ENCODE data around the gene ROR2. TPM values are rescaled to one million over a fixed set of nuclear protein-coding genes. Genes with fewer than 3 reads are reported as not detected.

ROR2 gene
- polyA plus RNA-seq, 3 donors, result 14.1 to 17.3 (median 14.2) TPM

- peak in 1 of 3 donors; percentile 40 for DNase-seq (ENCODE audit: low read depth in 3 of 3, low spot score in 2 of 3)
Observed at GRCh38 chr9:91727316-91727861, 222.6 kb downstream of the ROR2 start.

GRCh38 chr9:91726406-91727100 is 223.5 kb downstream of the ROR2 start:
- no peak for DNase-seq (ENCODE audit: low read depth in 3 of 3, low spot score in 2 of 3)

GRCh38 chr9:91725651-91726050 is 224.4 kb downstream of the ROR2 start:
- no peak for DNase-seq (ENCODE audit: low read depth in 3 of 3, low spot score in 2 of 3)

- DNase-seq (ENCODE audit: low read depth in 3 of 3, low spot score in 2 of 3), result no peak
Observed at GRCh38 chr9:91724609-91725505, 225.2 kb downstream of the ROR2 start.

GRCh38 chr9:91724068-91724440 is 226.0 kb downstream of the ROR2 start:
- no peak for DNase-seq (ENCODE audit: low read depth in 3 of 3, low spot score in 2 of 3)

GRCh38 chr9:91723420-91724067 is 226.5 kb downstream of the ROR2 start:
- DNase-seq (ENCODE audit: low read depth in 3 of 3, low spot score in 2 of 3), result no peak

- no peak for DNase-seq (ENCODE audit: low read depth in 3 of 3, low spot score in 2 of 3)
Observed at GRCh38 chr9:91720751-91721705, 229.0 kb downstream of the ROR2 start.

GRCh38 chr9:91720313-91720712 is 229.7 kb downstream of the ROR2 start:
- DNase-seq (ENCODE audit: low read depth in 3 of 3, low spot score in 2 of 3), result no peak

GRCh38 chr9:91718071-91718470 is 232.0 kb downstream of the ROR2 start:
- DNase-seq (ENCODE audit: low read depth in 3 of 3, low spot score in 2 of 3), result no peak

GRCh38 chr9:91716815-91717214 is 233.2 kb downstream of the ROR2 start:
- no peak for DNase-seq (ENCODE audit: low read depth in 3 of 3, low spot score in 2 of 3)

- no peak for DNase-seq (ENCODE audit: low read depth in 3 of 3, low spot score in 2 of 3)
Observed at GRCh38 chr9:91716239-91716638, 233.8 kb downstream of the ROR2 start.

GRCh38 chr9:91714874-91715615 is 235.0 kb downstream of the ROR2 start:
- DNase-seq (ENCODE audit: low read depth in 3 of 3, low spot score in 2 of 3), result no peak

GRCh38 chr9:91714020-91714806 is 235.8 kb downstream of the ROR2 start:
- peak in 2 of 3 donors; percentile 45 to 47 for DNase-seq (ENCODE audit: low read depth in 3 of 3, low spot score in 2 of 3)

GRCh38 chr9:91712811-91713210 is 237.2 kb downstream of the ROR2 start:
- no peak for DNase-seq (ENCODE audit: low read depth in 3 of 3, low spot score in 2 of 3)

- no peak for DNase-seq (ENCODE audit: low read depth in 3 of 3, low spot score in 2 of 3)
Observed at GRCh38 chr9:91711755-91712601, 238.1 kb downstream of the ROR2 start.

GRCh38 chr9:91710158-91710557 is 239.9 kb downstream of the ROR2 start:
- DNase-seq (ENCODE audit: low read depth in 3 of 3, low spot score in 2 of 3), result peak in 1 of 3 donors; percentile 36

GRCh38 chr9:91705386-91705785 is 244.6 kb downstream of the ROR2 start:
- DNase-seq (ENCODE audit: low read depth in 3 of 3, low spot score in 2 of 3), result no peak

GRCh38 chr9:91700475-91700874 is 249.6 kb downstream of the ROR2 start:
- DNase-seq (ENCODE audit: low read depth in 3 of 3, low spot score in 2 of 3), result no peak

Measured in right renal cortex interstitium (tissue), 3 donors.